Measurements from ENCODE around the gene NDST4. TPM values are rescaled to one million over a fixed set of nuclear protein-coding genes. Genes with fewer than 3 reads are reported as not detected.

NDST4 gene
- total RNA-seq, 1 donor from 2014 or later = 1.5 TPM

DNA sequence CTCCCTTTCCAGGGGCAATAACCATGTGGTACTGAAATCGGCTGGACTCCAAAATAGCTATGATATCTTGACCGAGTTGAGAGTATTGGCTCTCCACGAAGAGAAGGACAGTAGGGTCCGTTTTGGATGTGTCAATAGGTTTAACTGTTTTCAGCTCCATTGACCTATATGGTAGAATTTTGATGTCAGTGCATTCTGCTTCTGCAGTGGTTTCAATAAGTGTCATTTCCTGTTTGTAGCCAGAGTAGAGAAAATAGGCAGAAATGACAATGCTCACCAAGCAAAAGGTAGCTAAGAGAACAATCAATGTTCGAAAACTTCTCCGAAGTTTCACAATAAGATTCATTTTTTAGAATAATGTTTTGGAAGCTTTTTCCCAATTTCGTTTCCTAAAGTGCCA is 36.7 kb downstream of the NDST4 start:
- Mint-ChIP-seq H3K9me3 (no peaks in the 10 kb centered on the region), H3K4me3 (no peak overlapping the region), H3K4me1 (no peaks in the 10 kb centered on the region), H3K27ac (no peak overlapping the region), H3K27me3 (ENCODE audit: insufficient read depth, low read depth) (no peaks in the 10 kb centered on the region), H3K36me3 (peaks cover 18% of the 10 kb centered on the region)
- Histone ChIP-seq H3K27me3 (no peaks in the 10 kb centered on the region), H3K79me2 (ENCODE audit: low read depth) (no peaks in the 10 kb centered on the region), H3K9ac (no peak overlapping the region), H3K27ac (no peak overlapping the region), H3F3A (ENCODE audit: low read depth) (no peaks in the 10 kb centered on the region), H3K9me3 (ENCODE audit: low read depth) (no peaks in the 10 kb centered on the region), H2AFZ (replicated peaks) (no peak overlapping the region), H3K4me1 (no peaks in the 10 kb centered on the region), H3K4me2 (no peak overlapping the region), H3K36me3 (no peaks in the 10 kb centered on the region), H3K4me3 (no peak overlapping the region), H4K20me1 (ENCODE audit: low read depth) (no peaks in the 10 kb centered on the region)
- TF ChIP-seq, protein P1, sequence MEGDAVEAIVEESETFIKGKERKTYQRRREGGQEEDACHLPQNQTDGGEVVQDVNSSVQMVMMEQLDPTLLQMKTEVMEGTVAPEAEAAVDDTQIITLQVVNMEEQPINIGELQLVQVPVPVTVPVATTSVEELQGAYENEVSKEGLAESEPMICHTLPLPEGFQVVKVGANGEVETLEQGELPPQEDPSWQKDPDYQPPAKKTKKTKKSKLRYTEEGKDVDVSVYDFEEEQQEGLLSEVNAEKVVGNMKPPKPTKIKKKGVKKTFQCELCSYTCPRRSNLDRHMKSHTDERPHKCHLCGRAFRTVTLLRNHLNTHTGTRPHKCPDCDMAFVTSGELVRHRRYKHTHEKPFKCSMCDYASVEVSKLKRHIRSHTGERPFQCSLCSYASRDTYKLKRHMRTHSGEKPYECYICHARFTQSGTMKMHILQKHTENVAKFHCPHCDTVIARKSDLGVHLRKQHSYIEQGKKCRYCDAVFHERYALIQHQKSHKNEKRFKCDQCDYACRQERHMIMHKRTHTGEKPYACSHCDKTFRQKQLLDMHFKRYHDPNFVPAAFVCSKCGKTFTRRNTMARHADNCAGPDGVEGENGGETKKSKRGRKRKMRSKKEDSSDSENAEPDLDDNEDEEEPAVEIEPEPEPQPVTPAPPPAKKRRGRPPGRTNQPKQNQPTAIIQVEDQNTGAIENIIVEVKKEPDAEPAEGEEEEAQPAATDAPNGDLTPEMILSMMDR (IDR thresholded peaks at IDR 0.05) = no peak
- TF ChIP-seq EZH2phosphoT487 (IDR thresholded peaks at IDR 0.05) = no peak
- no peak for TF ChIP-seq EZH2 (IDR thresholded peaks at IDR 0.05)
- no peak for DNase-seq (ENCODE audit: low spot score)

DNA sequence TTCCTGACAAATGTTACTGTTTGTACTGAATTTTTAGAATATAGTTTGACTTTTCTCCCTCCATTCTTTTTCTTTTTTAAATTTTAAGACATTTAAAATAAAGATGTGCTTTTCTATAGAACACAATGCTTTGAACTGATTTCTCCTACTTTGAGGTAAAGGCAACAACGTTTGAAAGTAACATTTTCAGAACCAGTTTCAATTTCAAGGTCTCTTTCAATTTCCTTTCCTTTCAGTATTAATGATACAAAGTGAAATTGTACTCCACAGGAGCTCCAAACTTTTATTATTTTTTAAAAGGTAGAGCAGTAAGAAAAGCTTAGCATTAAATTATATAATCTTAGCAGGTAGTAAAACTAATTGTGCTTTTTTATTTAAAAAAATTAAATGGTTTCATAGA is 54.9 kb downstream of the NDST4 start:
- TF ChIP-seq EZH2phosphoT487 (IDR thresholded peaks at IDR 0.05) = no peak
- TF ChIP-seq EZH2 (IDR thresholded peaks at IDR 0.05) = no peak
- TF ChIP-seq, protein P1 (IDR thresholded peaks at IDR 0.05) = no peak
- no peaks in the 10 kb centered on the region for H3K4me1 ChIP-seq
- no peak overlapping the region for H3K4me2 ChIP-seq
- Mint-ChIP-seq H3K9me3 (no peaks in the 10 kb centered on the region), H3K27ac (no peak overlapping the region), H3K4me1 (no peaks in the 10 kb centered on the region), H3K4me3 (no peak overlapping the region), H3K36me3 (no peaks in the 10 kb centered on the region), H3K27me3 (ENCODE audit: insufficient read depth, low read depth) (no peaks in the 10 kb centered on the region)
- no peak overlapping the region for H3K9ac ChIP-seq
- no peak for DNase-seq (ENCODE audit: low spot score)
- no peak overlapping the region for H2AFZ ChIP-seq (replicated peaks)
- H4K20me1 ChIP-seq (ENCODE audit: low read depth) = no peaks in the 10 kb centered on the region
- H3K4me3 ChIP-seq = no peak overlapping the region
- H3K27ac ChIP-seq = no peak overlapping the region
- no peaks in the 10 kb centered on the region for H3F3A ChIP-seq (ENCODE audit: low read depth)
- H3K79me2 ChIP-seq (ENCODE audit: low read depth) = no peaks in the 10 kb centered on the region
- no peaks in the 10 kb centered on the region for H3K27me3 ChIP-seq
- no peaks in the 10 kb centered on the region for H3K36me3 ChIP-seq
- no peaks in the 10 kb centered on the region for H3K9me3 ChIP-seq (ENCODE audit: low read depth)

DNA sequence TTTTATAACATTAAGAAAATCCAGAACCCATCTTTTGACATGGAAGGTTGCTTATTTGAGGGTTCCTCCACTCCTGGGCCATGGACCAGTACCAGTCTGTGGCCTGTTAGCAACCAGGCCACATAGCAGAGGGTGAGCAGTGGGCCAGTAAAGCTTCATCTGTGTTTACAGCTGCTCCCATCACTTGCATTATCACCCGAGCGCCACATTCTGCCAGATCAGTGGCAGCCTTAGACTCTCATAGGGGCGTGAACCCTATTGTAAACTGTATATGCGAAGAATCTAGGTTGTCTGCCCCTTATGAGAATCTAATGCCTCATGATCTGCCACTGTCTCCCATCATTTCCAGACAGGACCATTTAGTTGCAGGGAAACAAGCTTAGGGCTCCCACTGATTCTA is 58.6 kb downstream of the NDST4 start:
- Histone ChIP-seq H3K79me2 (ENCODE audit: low read depth) (no peaks in the 10 kb centered on the region), H3F3A (ENCODE audit: low read depth) (no peaks in the 10 kb centered on the region), H3K9me3 (ENCODE audit: low read depth) (no peaks in the 10 kb centered on the region), H3K36me3 (no peaks in the 10 kb centered on the region), H4K20me1 (ENCODE audit: low read depth) (no peaks in the 10 kb centered on the region), H2AFZ (replicated peaks) (no peak overlapping the region), H3K4me1 (no peaks in the 10 kb centered on the region), H3K27ac (no peak overlapping the region), H3K9ac (no peak overlapping the region), H3K4me3 (no peak overlapping the region), H3K4me2 (no peak overlapping the region), H3K27me3 (no peaks in the 10 kb centered on the region)
- H3K4me3 Mint-ChIP-seq = no peak overlapping the region
- TF ChIP-seq, protein P1 (IDR thresholded peaks at IDR 0.05) = no peak
- TF ChIP-seq EZH2 (IDR thresholded peaks at IDR 0.05) = no peak
- TF ChIP-seq EZH2phosphoT487 (IDR thresholded peaks at IDR 0.05) = no peak
- no peak for DNase-seq (ENCODE audit: low spot score)
- H3K4me1 Mint-ChIP-seq = no peaks in the 10 kb centered on the region
- no peak overlapping the region for H3K27ac Mint-ChIP-seq
- H3K27me3 Mint-ChIP-seq (ENCODE audit: insufficient read depth, low read depth) = no peaks in the 10 kb centered on the region
- no peaks in the 10 kb centered on the region for H3K9me3 Mint-ChIP-seq
- no peaks in the 10 kb centered on the region for H3K36me3 Mint-ChIP-seq
